OCI-LY7 (cell line): ENCODE data around the gene SLC25A3. TPM values are rescaled to one million over a fixed set of nuclear protein-coding genes. Genes with fewer than 3 reads are reported as not detected.
"Not testable (repeated sequence)": the region's sequence is repeated elsewhere in the genome, so short reads cannot be mapped to it uniquely, and the experiment has no call there.

ENCODE experiments used
- BruUV-seq: library from RNA; stranded (reverse); fragments of 400-500 nt; replicated peaks from 2 replicates; lab custom pipeline; 2021; lab: Mats Ljungman, UMichigan
- CTCF ChIA-PET: fragments of 300-600 bp; sonication (Branson Sonifier 250); formaldehyde crosslinking; loops from one replicate; lab custom pipeline; 2022; ENCODE audit warnings: antibody characterized with exemption; ENCODE audit not compliant: unreplicated experiment; lab: Charles Lee
- POLR2A ChIA-PET: fragments of 300-600 bp; sonication (Branson Sonifier 250); formaldehyde crosslinking; loops from one replicate; lab custom pipeline; 2022; ENCODE audit warnings: antibody characterized with exemption; lab: Charles Lee
- DNase-seq: peaks from one replicate; pipeline ENCODE4 v3.0.0-alpha.2; 2015; ENCODE audit warnings: low spot score
- H2AFZ ChIP-seq: fragments of 200-600 bp; sonication (generic), shearing (Covaris generic); 2 replicates; pipeline ENCODE4 v1.6.1; 2014; ENCODE audit warnings: mild to moderate bottlenecking, antibody characterized with exemption, low read length, moderate library complexity
- H3K27ac ChIP-seq: fragments of 200-600 bp; sonication (generic); 2 replicates; pipeline ENCODE4 v1.5.1; 2014; ENCODE audit warnings: mixed run types, low read depth, mild to moderate bottlenecking, moderate library complexity, low read length, inconsistent platforms; ENCODE audit not compliant: poor library complexity, severe bottlenecking
- H3K36me3 ChIP-seq: fragments of 200-600 bp; sonication (generic); 2 replicates; pipeline ENCODE4 v1.6.1; 2014; ENCODE audit warnings: mild to moderate bottlenecking, antibody characterized with exemption, low read length, moderate library complexity, mixed read lengths; ENCODE audit not compliant: insufficient read depth
- H3K4me1 ChIP-seq: fragments of 200-600 bp; sonication (generic); 2 replicates; pipeline ENCODE4 v1.5.1; 2014; ENCODE audit warnings: mild to moderate bottlenecking, low read length; ENCODE audit not compliant: insufficient read depth, poor library complexity, severe bottlenecking
- H3K4me2 ChIP-seq: fragments of 200-600 bp; sonication (generic); 2 replicates; pipeline ENCODE4 v1.6.1; 2014; ENCODE audit warnings: mild to moderate bottlenecking, low read length
- H3K4me3 ChIP-seq: fragments of 200-600 bp; sonication (generic); 2 replicates; pipeline ENCODE4 v1.5.1; 2014; ENCODE audit warnings: mild to moderate bottlenecking, low read depth, low read length; ENCODE audit not compliant: poor library complexity, severe bottlenecking
- H3K79me2 ChIP-seq: fragments of 200-600 bp; sonication (generic); 2 replicates; pipeline ENCODE4 v1.6.1; 2016; ENCODE audit warnings: low read depth, mild to moderate bottlenecking, low read length, moderate library complexity, mixed read lengths; ENCODE audit not compliant: insufficient read depth
- H3K9me2 ChIP-seq: fragments of 200-600 bp; sonication (generic); 2 replicates; pipeline ENCODE4 v1.6.1; 2016; ENCODE audit warnings: mild to moderate bottlenecking, low read length, mixed read lengths; ENCODE audit not compliant: insufficient read depth
- H3K9me3 ChIP-seq: fragments of 200-600 bp; sonication (generic); 2 replicates; pipeline ENCODE4 v1.6.1; 2014; ENCODE audit warnings: mild to moderate bottlenecking, mixed run types, low read length, mixed read lengths
- H4K20me1 ChIP-seq: fragments of 200-600 bp; sonication (generic); 2 replicates; pipeline ENCODE4 v1.6.1; 2014; ENCODE audit warnings: mild to moderate bottlenecking, antibody characterized with exemption, low read length, moderate library complexity, mixed read lengths; ENCODE audit not compliant: insufficient read depth
- CTCF ChIP-seq: fragments of 200-600 bp; sonication (generic); conservative IDR thresholded peaks from 2 replicates; pipeline ENCODE4 v1.5.1; 2014; ENCODE audit warnings: mild to moderate bottlenecking, antibody characterized with exemption, low read length, moderate library complexity, mixed read lengths
- EZH2phosphoT487 ChIP-seq: fragments of 200-600 bp; sonication (generic); IDR thresholded peaks from 2 replicates; pipeline ENCODE4 v1.6.1; 2018; ENCODE audit warnings: low read depth, borderline replicate concordance, mild to moderate bottlenecking, mixed run types, antibody characterized with exemption, low read length, moderate library complexity, mixed read lengths
- intact Hi-C: fragments of 100-400 bp; cut with micrococcal nuclease; formaldehyde crosslinking; loops from one replicate; pipeline ENCODE4 v1.10.0; 2022; ENCODE audit not compliant: unreplicated experiment
- total RNA-seq, 2 experiments: library from RNA; depleted of rRNA in 1 of 2; stranded (reverse); fragments of >200 nt in 1 of 2; shearing (Covaris generic) in 1 of 2; gene quantifications; 2 replicates each; pipeline ENCODE4 v1.2.3, GENCODE V29; 2014 to 2022

Gene SLC25A3
- total RNA-seq, 2 experiments from 2014 or later: 355 to 476 TPM

GRCh38 chr12:98638009-98638408 is 44.5 kb downstream of the SLC25A3 start:
- no peak for TF ChIP-seq CTCF
- TF ChIP-seq EZH2phosphoT487: no peak
- ChIA-PET POLR2A (interaction anchor here (0.7 to 4.3 kb wide), 3 partner anchors 33 to 73 kb away, joined by 3 to 29 read pairs (median 3); partner anchors contain the start of gene SLC25A3), CTCF (no interaction called here)
- peaks cover 69% of the 10 kb centered on the region for H3K36me3 ChIP-seq
- H3K9me3 ChIP-seq: peaks cover 6% of the 10 kb centered on the region; the same call in 1 of the 2 replicates
- peaks cover 9% of the 10 kb centered on the region; the same call in 1 of the 2 replicates for H4K20me1 ChIP-seq
- H3K4me3 ChIP-seq: no peak overlapping the region
- DNase-seq: no peak
- H3K9me2 ChIP-seq: no peaks in the 10 kb centered on the region
- no peak overlapping the region for H3K27ac ChIP-seq
- BruUV-seq: no TSS peak
- H3K4me2 ChIP-seq: no peak overlapping the region
- H2AFZ ChIP-seq: no peak overlapping the region
- peaks cover 90% of the 10 kb centered on the region for H3K79me2 ChIP-seq
- intact Hi-C loops: no loop called here
- peaks cover 36% of the 10 kb centered on the region for H3K4me1 ChIP-seq

- TF ChIP-seq EZH2phosphoT487: no peak
- TF ChIP-seq CTCF: no peak
- Histone ChIP-seq H3K9me3 (peaks cover 6% of the 10 kb centered on the region; the same call in 1 of the 2 replicates), H4K20me1 (peaks cover 9% of the 10 kb centered on the region; the same call in 1 of the 2 replicates), H3K79me2 (peaks cover 91% of the 10 kb centered on the region), H2AFZ (no peak overlapping the region), H3K9me2 (no peaks in the 10 kb centered on the region), H3K4me3 (no peak overlapping the region), H3K27ac (no peak overlapping the region), H3K36me3 (peaks cover 55% of the 10 kb centered on the region), H3K4me2 (no peak overlapping the region), H3K4me1 (peaks cover 40% of the 10 kb centered on the region)
- intact Hi-C loops: no loop called here
- BruUV-seq: no TSS peak
- ChIA-PET POLR2A (interaction anchor here (0.6 to 4.3 kb wide), 6 partner anchors 9 to 476 kb away, joined by 3 to 29 read pairs (median 5); partner anchors contain the start of gene SLC25A3), CTCF (no interaction called here)
- no peak for DNase-seq
Observed at GRCh38 chr12:98639491-98639890, 46.0 kb downstream of the SLC25A3 start.

- DNase-seq, intact Hi-C loops, CTCF ChIA-PET, H3K27ac ChIP-seq, H2AFZ ChIP-seq, H3K9me3 ChIP-seq, BruUV-seq, H3K9me2 ChIP-seq: not testable (repeated sequence)
- Histone ChIP-seq H3K79me2 (peaks cover 88% of the 10 kb centered on the region), H3K36me3 (peaks cover 37% of the 10 kb centered on the region), H3K4me1 (peaks cover 31% of the 10 kb centered on the region), H3K4me3 (peak overlapping the region; percentile 93), H3K4me2 (peak overlapping the region; percentile 76), H4K20me1 (peaks cover 10% of the 10 kb centered on the region; the same call in 1 of the 2 replicates)
- POLR2A ChIA-PET: interaction anchor here (0.5 to 2.8 kb wide), 2 partner anchors 44 to 50 kb away, joined by 5 to 10 read pairs; partner anchors contain the start of gene SLC25A3
Observed at GRCh38 chr12:98642801-98643200, 49.3 kb downstream of the SLC25A3 start.
